Suprapubic skin (tissue), 4 donors: ENCODE results near the gene PRSS50. TPM values are rescaled to one million over a fixed set of nuclear protein-coding genes. Genes with fewer than 3 reads are reported as not detected.

Experiments used
- DNase-seq, 2 donors: peaks; one replicate each; pipeline ENCODE4 v3.0.0-alpha.2; 2019; ENCODE audit warnings: low spot score in 2 of 2
- H3K27ac ChIP-seq: fragments of 200-600 bp; sonication (generic); one replicate; pipeline ENCODE4 v1.5.1; 2019
- H3K27me3 ChIP-seq: fragments of 200-600 bp; sonication (generic); one replicate; pipeline ENCODE4 v1.5.1; 2019
- H3K36me3 ChIP-seq: fragments of 200-600 bp; sonication (generic); one replicate; pipeline ENCODE4 v1.5.1; 2019
- H3K4me1 ChIP-seq: fragments of 200-600 bp; sonication (generic); one replicate; pipeline ENCODE4 v1.5.1; 2019
- H3K4me3 ChIP-seq: fragments of 200-600 bp; sonication (generic); one replicate; pipeline ENCODE4 v1.5.1; 2019; ENCODE audit warnings: mild to moderate bottlenecking
- H3K9me3 ChIP-seq: fragments of 200-600 bp; sonication (generic); one replicate; pipeline ENCODE4 v1.5.1; 2019
- EP300 ChIP-seq: sonication (generic); formaldehyde crosslinking; IDR thresholded peaks from one replicate; pipeline ENCODE4 v1.6.1; 2017; ENCODE audit warnings: antibody characterized with exemption
- POLR2A ChIP-seq, 2 donors: fragments of 450-650 bp; IDR thresholded peaks; one replicate each; pipeline ENCODE4 v1.6.1; 2017; ENCODE audit warnings: antibody characterized with exemption in 2 of 2, mild to moderate bottlenecking in 2 of 2, moderate library complexity in 2 of 2
- POLR2AphosphoS5 ChIP-seq, 3 donors: sonication (generic); formaldehyde crosslinking; IDR thresholded peaks; one replicate each; pipeline ENCODE4 v1.6.1; 2017; ENCODE audit warnings: antibody characterized with exemption in 3 of 3
- WGBS: methylation state at CpG from one replicate; pipeline ENCODE4 v1.1.5; 2018; 5-methylcytosine and 5-hydroxymethylcytosine counted together
- total RNA-seq, 4 donors: library from RNA; depleted of rRNA; stranded (reverse); fragments of >200 nt; gene quantifications; one replicate each; pipeline ENCODE4 v1.1.0, GENCODE V29; 2016
- TF ChIP-seq, protein P1 (sequence below), 2 donors: fragments of 200-600 bp in 1 of 2; fragments of 450-650 bp in 1 of 2; sonication (generic) in 1 of 2; IDR thresholded peaks; one replicate each; pipeline ENCODE4 v1.5.1; 2016 to 2019; ENCODE audit warnings: antibody characterized with exemption in 2 of 2, mild to moderate bottlenecking in 1 of 2, moderate library complexity in 1 of 2

The PRSS50 gene
- total RNA-seq, 4 donors from 2014 or later, result not detected

GRCh38 chr3:46675843-46676567, 41.7 kb downstream of the PRSS50 start:
- Histone ChIP-seq H3K36me3 (peaks cover 53% of the 10 kb centered on the region), H3K4me1 (no peaks in the 10 kb centered on the region), H3K4me3 (no peak overlapping the region), H3K9me3 (no peaks in the 10 kb centered on the region), H3K27ac (no peak overlapping the region), H3K27me3 (no peaks in the 10 kb centered on the region)
- 77% methylated on average over 4 of the region's 9 CpGs for WGBS
- TF ChIP-seq POLR2A (IDR thresholded peaks at IDR 0.05), result no peak
- TF ChIP-seq EP300, result no peak
- TF ChIP-seq, protein P1, sequence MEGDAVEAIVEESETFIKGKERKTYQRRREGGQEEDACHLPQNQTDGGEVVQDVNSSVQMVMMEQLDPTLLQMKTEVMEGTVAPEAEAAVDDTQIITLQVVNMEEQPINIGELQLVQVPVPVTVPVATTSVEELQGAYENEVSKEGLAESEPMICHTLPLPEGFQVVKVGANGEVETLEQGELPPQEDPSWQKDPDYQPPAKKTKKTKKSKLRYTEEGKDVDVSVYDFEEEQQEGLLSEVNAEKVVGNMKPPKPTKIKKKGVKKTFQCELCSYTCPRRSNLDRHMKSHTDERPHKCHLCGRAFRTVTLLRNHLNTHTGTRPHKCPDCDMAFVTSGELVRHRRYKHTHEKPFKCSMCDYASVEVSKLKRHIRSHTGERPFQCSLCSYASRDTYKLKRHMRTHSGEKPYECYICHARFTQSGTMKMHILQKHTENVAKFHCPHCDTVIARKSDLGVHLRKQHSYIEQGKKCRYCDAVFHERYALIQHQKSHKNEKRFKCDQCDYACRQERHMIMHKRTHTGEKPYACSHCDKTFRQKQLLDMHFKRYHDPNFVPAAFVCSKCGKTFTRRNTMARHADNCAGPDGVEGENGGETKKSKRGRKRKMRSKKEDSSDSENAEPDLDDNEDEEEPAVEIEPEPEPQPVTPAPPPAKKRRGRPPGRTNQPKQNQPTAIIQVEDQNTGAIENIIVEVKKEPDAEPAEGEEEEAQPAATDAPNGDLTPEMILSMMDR (IDR thresholded peaks at IDR 0.05), result no peak
- no peak for TF ChIP-seq POLR2AphosphoS5 (IDR thresholded peaks at IDR 0.05)
- DNase-seq, result peak in 1 of 2 donors; percentile 54

GRCh38 chr3:46675426-46675825, 42.2 kb downstream of the PRSS50 start:
- Histone ChIP-seq H3K9me3 (no peaks in the 10 kb centered on the region), H3K27ac (no peak overlapping the region), H3K36me3 (peaks cover 47% of the 10 kb centered on the region), H3K4me3 (no peak overlapping the region), H3K4me1 (no peaks in the 10 kb centered on the region), H3K27me3 (no peaks in the 10 kb centered on the region)
- TF ChIP-seq POLR2A (IDR thresholded peaks at IDR 0.05) (no peak), EP300 (no peak), POLR2AphosphoS5 (IDR thresholded peaks at IDR 0.05) (no peak)
- TF ChIP-seq, protein P1 (IDR thresholded peaks at IDR 0.05), result no peak
- WGBS, result 100% methylated on average over 1 of the region's 6 CpGs
- DNase-seq, result no peak

DNA sequence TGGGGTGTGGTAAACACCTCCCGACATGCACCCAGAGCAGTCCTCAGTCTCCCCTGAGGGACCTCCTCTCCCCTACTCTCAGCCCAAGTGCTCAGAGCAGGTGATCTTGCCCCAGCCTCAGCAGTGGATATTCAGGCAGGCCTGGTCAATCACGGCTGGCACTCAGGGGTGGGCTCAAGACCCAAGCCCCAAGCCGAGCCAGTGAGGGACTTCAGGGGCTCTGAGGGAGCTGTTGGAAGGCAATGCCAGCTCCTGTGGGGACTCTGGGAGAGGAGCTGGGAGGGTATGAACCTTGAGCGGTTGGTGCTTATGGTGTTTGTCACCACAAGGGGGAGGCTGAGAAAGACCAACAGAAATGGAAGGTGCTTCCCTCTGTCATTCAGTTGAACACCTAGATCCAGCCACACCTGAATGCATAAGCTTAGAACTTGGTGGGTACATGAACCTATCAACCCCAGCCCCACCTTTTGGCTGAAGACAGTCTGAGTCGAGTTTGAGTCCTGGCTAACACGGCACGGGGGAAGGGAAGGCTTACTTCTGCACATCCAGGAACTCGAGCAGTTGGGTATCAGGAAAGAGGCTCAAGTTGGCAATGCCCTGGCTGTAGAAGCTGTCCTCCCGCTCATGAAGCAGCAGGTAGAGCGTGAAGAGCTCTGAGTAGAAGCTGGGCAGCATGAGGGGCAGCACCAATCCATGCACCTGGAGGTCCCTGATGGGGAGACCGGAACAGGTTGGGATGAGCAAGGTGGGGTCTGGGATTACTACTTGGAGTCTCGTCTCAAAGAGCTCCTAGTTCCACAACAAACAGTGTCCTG, 43.4 kb downstream of the PRSS50 start:
- no peaks in the 10 kb centered on the region for H3K27me3 ChIP-seq
- peak in 1 of 2 donors; percentile 45 for DNase-seq
- H3K4me3 ChIP-seq, result no peak overlapping the region
- TF ChIP-seq POLR2A (IDR thresholded peaks at IDR 0.05), result no peak
- TF ChIP-seq, protein P1 (IDR thresholded peaks at IDR 0.05), result no peak
- TF ChIP-seq EP300, result no peak
- TF ChIP-seq POLR2AphosphoS5 (IDR thresholded peaks at IDR 0.05), result no peak
- WGBS, result 92% methylated on average over 10 of the region's 12 CpGs
- no peak overlapping the region for H3K27ac ChIP-seq
- peaks cover 44% of the 10 kb centered on the region for H3K36me3 ChIP-seq
- no peaks in the 10 kb centered on the region for H3K9me3 ChIP-seq
- H3K4me1 ChIP-seq, result no peaks in the 10 kb centered on the region

GRCh38 chr3:46673151-46674030, 44.3 kb downstream of the PRSS50 start:
- Histone ChIP-seq H3K4me3 (no peak overlapping the region), H3K36me3 (peaks cover 44% of the 10 kb centered on the region), H3K4me1 (no peaks in the 10 kb centered on the region), H3K27me3 (no peaks in the 10 kb centered on the region), H3K27ac (no peak overlapping the region), H3K9me3 (no peaks in the 10 kb centered on the region)
- TF ChIP-seq, protein P1 (IDR thresholded peaks at IDR 0.05), result no peak
- TF ChIP-seq POLR2A (IDR thresholded peaks at IDR 0.05) (no peak), POLR2AphosphoS5 (IDR thresholded peaks at IDR 0.05) (no peak), EP300 (no peak)
- DNase-seq, result peak in 1 of 2 donors; percentile 50
- 91% methylated on average over 10 of the region's 10 CpGs for WGBS
